Testis (tissue), 3 donors: ENCODE measurements around the gene COL26A1. TPM values are rescaled to one million over a fixed set of nuclear protein-coding genes. Genes with fewer than 3 reads are reported as not detected.

Experiments
- DNase-seq: peaks from one replicate; pipeline ENCODE4 v3.0.0-alpha.2; 2019
- H3K27ac ChIP-seq, 2 donors: fragments of 200-600 bp; sonication (generic); one replicate each; pipeline ENCODE4 v1.5.1; 2019
- H3K27me3 ChIP-seq: fragments of 200-600 bp; sonication (generic); one replicate; pipeline ENCODE4 v1.5.1; 2019
- H3K36me3 ChIP-seq: fragments of 200-600 bp; sonication (generic); one replicate; pipeline ENCODE4 v1.5.1; 2017; ENCODE audit warnings: low read depth; ENCODE audit errors: missing control alignments
- H3K4me1 ChIP-seq: fragments of 200-600 bp; sonication (generic); one replicate; pipeline ENCODE4 v1.5.1; 2019
- H3K4me3 ChIP-seq, 2 donors: fragments of 200-600 bp; sonication (generic); one replicate each; pipeline ENCODE4 v1.5.1; 2017 to 2019
- H3K9me3 ChIP-seq: fragments of 200-600 bp; sonication (generic); one replicate; pipeline ENCODE4 v1.5.1; 2017
- CTCF ChIP-seq, 3 experiments: fragments of 450-650 bp in 2 of 3; fragments of 200-600 bp in 1 of 3; sonication (generic) in 1 of 3; IDR thresholded peaks; one replicate each; pipeline ENCODE4 v1.5.1; 2016 to 2019; ENCODE audit warnings: antibody characterized with exemption in 3 of 3, mild to moderate bottlenecking in 2 of 3, moderate library complexity in 1 of 3
- POLR2A ChIP-seq: fragments of 450-650 bp; IDR thresholded peaks from one replicate; pipeline ENCODE4 v1.6.1; 2017; ENCODE audit warnings: antibody characterized with exemption, mild to moderate bottlenecking, moderate library complexity
- WGBS, 2 donors: methylation state at CpG; one replicate each; pipeline ENCODE4 v1.1.5; 2018; 5-methylcytosine and 5-hydroxymethylcytosine counted together
- intact Hi-C: fragments of 100-400 bp; cut with DNase I; formaldehyde crosslinking; loops from one replicate; pipeline ENCODE4 v1.15.1; 2023; ENCODE audit warnings: low total_unique reads
- polyA plus RNA-seq: library from polyadenylated mRNA; stranded (reverse); fragments of 350-450 nt; fragmentation: Illumina TruSeq; extraction: RNeasy Lipid Tissue Mini Kit (QIAGEN cat#74804); gene quantifications from one replicate; pipeline ENCODE4 v1.2.3, GENCODE V29; 2014; ENCODE audit warnings: low read depth, low replicate concordance; ENCODE audit not compliant: insufficient read depth
- total RNA-seq, 2 donors: library from RNA; depleted of rRNA; stranded (reverse); fragments of >200 nt; gene quantifications; one replicate each; pipeline ENCODE4 v1.2.3, GENCODE V29; 2016

The COL26A1 gene
- total and polyA plus RNA-seq, 3 donors from 2014 or later, result 0.94 to 3.1 (median 1.1) TPM

DNA sequence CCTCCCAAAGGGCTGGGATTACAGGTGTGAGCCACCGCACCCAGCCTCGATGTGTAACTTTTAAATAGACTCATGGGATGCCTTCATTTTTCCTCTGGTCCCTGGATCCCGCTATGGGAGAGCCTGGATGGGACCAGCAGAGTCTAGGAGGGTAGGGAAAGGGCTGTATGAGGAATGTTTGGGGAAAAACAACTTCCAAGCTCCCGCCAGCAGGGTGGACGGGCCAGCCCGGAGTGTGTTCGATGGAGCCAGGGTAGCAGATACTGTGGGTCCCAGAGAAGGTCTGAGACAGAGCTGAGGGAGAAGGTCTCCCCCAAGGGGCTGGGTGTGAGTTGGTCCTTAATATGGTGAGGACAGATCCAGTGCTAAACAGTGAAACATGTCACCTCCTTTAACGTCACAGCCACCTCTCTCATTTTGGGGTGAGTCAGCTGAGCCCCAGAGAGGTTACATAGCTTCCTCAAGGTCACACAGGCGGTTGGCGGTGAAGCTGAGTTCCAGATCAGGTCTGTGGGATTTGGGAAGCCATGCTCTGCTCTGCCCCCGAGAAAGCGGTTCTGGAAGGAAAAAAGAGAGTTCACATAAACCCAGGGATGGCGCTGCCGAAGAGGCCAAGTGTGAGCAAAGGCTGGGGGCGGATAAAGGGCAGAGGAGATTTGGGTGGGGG is 200.0 kb downstream of the COL26A1 start:
- no peak overlapping the region for H3K4me3 ChIP-seq
- no peaks in the 10 kb centered on the region for H3K36me3 ChIP-seq
- no peaks in the 10 kb centered on the region for H3K4me1 ChIP-seq
- TF ChIP-seq POLR2A (no peak), CTCF (IDR thresholded peaks at IDR 0.05) (no peak)
- WGBS, 2 donors, result 73 to 80% methylated on average over 13 to 15 of the region's 15 CpGs
- no peak overlapping the region for H3K27ac ChIP-seq
- no peaks in the 10 kb centered on the region for H3K9me3 ChIP-seq
- DNase-seq, result no peak
- intact Hi-C loops, result no loop called here
- no peaks in the 10 kb centered on the region for H3K27me3 ChIP-seq

DNA sequence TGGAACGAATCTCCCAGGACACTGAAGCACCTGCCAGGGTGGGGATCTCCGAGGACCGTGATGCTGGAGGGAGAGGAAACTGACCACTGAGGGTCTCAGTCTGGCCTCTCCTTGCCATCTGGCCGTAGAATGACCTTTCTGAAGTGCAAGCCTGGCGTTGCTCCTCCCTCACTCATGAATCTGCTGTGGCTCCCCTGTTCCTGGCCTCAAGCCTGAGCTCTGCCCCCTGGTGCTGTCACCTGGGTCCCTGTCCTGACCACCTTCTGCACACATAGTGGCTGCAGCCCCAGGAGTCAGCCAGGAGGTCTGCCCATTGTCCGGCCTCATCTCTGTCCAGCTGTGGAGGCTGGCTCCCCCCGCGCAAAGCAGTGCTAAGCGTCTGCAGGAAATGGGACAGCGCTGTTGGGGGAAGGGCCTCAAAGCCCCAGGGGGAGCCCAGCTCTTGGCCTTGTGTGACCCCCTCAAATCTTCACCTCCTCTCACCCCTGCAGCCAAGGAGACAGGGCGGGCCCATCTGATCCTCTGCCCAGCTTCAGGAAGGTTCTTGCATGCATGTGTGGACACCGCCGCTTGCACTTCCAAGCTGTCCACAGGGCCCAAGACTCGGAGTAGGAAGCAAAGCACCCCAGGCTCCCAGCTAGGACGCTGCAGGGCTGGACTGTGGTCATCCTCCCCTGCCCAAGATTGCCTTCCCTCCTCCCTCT is 200.7 kb downstream of the COL26A1 start:
- Histone ChIP-seq H3K27me3 (no peaks in the 10 kb centered on the region), H3K4me1 (no peaks in the 10 kb centered on the region), H3K36me3 (no peaks in the 10 kb centered on the region), H3K4me3 (no peak overlapping the region), H3K27ac (no peak overlapping the region), H3K9me3 (no peaks in the 10 kb centered on the region)
- no peak for DNase-seq
- WGBS, 2 donors, result 61 to 75% methylated on average over 7 to 15 of the region's 15 CpGs
- intact Hi-C loops, result no loop called here
- no peak for TF ChIP-seq CTCF (IDR thresholded peaks at IDR 0.05)
- TF ChIP-seq POLR2A, result no peak

DNA sequence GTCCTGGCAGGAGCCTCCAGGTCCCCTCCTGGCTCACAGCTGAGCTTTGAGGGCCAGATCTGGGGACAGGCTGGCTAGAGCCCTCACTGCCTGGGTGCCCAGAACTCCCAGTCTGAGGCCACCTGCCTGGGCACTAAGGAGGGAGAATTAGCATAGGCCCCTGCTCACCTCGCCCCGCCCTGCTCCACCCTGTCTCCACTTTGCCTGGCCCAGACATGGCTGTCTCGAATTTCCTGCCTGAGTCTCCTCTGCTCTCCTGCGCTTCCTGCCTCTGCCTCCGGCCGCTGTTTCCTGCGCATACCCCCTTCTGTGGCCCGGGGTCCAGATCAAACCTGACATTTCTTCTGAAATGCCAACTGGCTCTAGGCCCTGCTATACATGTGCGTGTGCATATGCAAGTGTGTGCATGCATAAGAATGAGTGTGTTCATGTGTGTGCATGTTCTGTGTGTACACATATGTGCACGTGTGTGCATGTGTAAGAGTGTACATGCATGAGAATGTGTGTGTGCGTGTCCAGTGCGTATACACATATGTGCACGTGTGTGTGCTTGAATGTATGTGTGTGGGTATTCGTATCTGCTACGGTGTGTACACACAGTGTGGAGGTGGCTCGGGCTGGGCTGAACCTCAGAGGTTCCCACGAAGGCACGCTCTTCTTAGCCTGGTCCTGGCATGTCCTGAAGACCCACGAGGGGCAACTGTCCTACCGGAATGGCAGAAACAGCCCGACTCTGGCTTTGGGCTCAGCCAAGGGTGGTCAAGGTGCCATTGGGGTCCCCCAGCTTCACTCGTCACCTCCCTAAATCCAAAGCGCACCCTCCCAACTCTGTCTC is 201.5 kb downstream of the COL26A1 start:
- H3K4me1 ChIP-seq, result no peaks in the 10 kb centered on the region
- intact Hi-C loops, result no loop called here
- no peak for DNase-seq
- no peaks in the 10 kb centered on the region for H3K9me3 ChIP-seq
- WGBS, 2 donors, result 70 to 78% methylated on average over 23 of the region's 23 CpGs
- H3K36me3 ChIP-seq, result no peaks in the 10 kb centered on the region
- H3K27me3 ChIP-seq, result no peaks in the 10 kb centered on the region
- TF ChIP-seq POLR2A (no peak), CTCF (IDR thresholded peaks at IDR 0.05) (no peak)
- no peak overlapping the region for H3K4me3 ChIP-seq
- H3K27ac ChIP-seq, result no peak overlapping the region

GRCh38 chr7:101564778-101565211 is 202.1 kb downstream of the COL26A1 start:
- intact Hi-C loops, result no loop called here
- 23 to 42% methylated on average over 10 to 16 of the region's 16 CpGs for WGBS, 2 donors
- TF ChIP-seq POLR2A (no peak), CTCF (IDR thresholded peaks at IDR 0.05) (no peak)
- Histone ChIP-seq H3K4me1 (no peaks in the 10 kb centered on the region), H3K27me3 (no peaks in the 10 kb centered on the region), H3K27ac (no peak overlapping the region), H3K9me3 (no peaks in the 10 kb centered on the region), H3K4me3 (no peak overlapping the region), H3K36me3 (no peaks in the 10 kb centered on the region)
- DNase-seq, result no peak
